22Rv1 (cell line): ENCODE data around the gene ST7L.
"Not testable (repeated sequence)": the region's sequence is repeated elsewhere in the genome, so short reads cannot be mapped to it uniquely, and the experiment has no call there.

Source experiments
- H3K27ac ChIP-seq: fragments of 450-650 bp; 2 replicates; pipeline ENCODE4 v1.5.1; 2017
- ZFX ChIP-seq: fragments of 450-650 bp; IDR thresholded peaks from 2 replicates; pipeline ENCODE4 v1.6.1; 2017; ENCODE audit warnings: antibody characterized with exemption, borderline replicate concordance
- TF ChIP-seq, protein P1 (sequence below): fragments of 450-650 bp; IDR thresholded peaks from 2 replicates; pipeline ENCODE4 v1.5.1; 2017; ENCODE audit warnings: mild to moderate bottlenecking

Gene ST7L

DNA sequence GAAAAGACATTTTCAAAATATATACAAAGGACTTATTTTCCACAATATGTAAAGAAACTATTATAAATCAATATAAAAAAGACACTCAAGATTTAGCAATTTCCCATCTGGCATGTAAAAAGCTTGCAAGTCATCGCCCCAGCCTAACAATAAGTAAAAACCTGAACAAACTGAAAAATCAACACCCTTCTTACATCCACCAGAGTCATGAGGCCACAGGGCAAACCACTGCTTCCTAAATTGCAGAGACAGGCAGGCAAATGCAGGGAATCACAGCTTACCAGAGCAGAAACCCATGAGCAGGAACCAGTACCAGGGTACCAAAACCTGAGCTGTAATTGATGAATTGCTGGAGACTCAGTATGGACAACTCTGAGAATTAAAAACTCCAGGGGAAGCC, 126.9 kb downstream of the ST7L start:
- no peak for TF ChIP-seq ZFX
- TF ChIP-seq, protein P1, sequence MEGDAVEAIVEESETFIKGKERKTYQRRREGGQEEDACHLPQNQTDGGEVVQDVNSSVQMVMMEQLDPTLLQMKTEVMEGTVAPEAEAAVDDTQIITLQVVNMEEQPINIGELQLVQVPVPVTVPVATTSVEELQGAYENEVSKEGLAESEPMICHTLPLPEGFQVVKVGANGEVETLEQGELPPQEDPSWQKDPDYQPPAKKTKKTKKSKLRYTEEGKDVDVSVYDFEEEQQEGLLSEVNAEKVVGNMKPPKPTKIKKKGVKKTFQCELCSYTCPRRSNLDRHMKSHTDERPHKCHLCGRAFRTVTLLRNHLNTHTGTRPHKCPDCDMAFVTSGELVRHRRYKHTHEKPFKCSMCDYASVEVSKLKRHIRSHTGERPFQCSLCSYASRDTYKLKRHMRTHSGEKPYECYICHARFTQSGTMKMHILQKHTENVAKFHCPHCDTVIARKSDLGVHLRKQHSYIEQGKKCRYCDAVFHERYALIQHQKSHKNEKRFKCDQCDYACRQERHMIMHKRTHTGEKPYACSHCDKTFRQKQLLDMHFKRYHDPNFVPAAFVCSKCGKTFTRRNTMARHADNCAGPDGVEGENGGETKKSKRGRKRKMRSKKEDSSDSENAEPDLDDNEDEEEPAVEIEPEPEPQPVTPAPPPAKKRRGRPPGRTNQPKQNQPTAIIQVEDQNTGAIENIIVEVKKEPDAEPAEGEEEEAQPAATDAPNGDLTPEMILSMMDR, result no peak
- no peak overlapping the region for H3K27ac ChIP-seq

DNA sequence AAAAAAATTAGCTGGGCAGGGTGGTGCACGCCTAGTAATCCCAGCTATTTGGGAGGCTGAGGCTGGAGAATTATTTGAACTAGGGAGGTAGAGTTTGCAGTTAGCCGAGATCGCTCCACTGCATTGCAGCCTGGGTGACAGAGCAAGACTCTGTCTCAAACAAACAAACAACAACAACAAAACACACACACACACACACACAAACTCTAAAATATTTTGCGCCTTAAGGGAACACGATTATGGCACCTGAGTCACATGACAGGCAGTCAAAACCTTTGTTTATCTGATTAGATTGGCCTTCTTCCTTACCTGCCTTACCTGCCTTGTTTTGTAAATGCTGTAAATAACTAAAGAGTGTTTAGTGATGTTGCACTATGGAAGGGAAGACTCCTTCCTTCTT, 130.8 kb downstream of the ST7L start:
- TF ChIP-seq, protein P1, result no peak
- H3K27ac ChIP-seq, result no peak overlapping the region

DNA sequence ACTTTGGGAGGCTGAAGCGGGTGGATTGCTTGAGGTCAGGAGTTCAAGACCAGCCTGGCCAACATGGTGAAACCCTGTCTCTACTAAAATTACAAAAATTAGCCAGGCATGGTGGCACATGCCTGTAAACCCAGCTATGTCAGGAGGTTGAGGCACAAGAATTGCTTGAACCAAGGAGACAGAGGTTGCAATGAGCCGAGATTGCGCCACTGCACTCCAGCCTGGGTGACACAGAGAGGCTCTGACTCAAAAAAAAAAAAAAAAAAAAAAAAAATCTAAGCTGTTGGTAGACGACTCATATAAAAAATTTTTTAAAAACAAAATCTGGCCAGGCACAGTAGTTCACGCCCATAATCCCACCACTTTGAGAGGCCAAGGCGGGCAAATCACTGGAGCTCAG, 131.3 kb downstream of the ST7L start:
- H3K27ac ChIP-seq, result not testable (repeated sequence)

DNA sequence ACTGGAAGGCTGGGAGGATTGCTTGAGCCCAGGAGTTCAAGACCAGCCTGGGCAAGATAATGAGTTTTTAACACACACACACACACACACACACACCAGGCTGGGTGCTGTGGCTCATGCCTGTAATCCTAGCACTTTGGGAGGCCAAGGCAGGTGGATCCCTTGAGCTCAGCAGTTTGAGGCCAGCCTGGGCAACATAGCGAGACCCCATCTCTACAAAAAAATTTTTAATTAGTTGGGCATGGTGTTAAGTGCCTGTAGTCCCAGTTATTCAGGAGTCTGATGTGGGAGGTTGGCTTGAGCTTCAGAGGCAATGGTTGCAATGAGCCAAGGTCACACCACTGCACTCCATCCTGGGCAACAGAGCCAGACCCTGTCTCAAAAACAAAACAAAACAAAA, 132.9 kb downstream of the ST7L start:
- not testable (repeated sequence) for H3K27ac ChIP-seq

DNA sequence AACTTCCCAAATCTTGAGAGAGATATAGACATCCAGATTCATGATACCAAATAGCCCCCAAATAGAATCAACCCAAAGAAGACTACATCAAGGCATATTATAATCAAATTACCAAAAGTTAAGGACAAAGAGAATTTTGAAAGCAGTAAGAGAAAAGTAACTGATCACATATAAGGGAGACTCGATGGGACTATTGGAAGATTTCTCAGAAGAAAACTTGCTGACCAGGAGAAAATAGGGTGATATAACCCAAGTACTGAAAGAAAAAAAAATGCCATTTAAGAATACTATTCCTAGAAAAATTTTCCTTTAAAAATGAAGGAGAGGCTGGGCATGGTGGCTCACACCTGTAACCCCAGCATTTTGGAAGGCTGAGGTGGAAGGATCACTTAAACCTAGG, 140.6 kb downstream of the ST7L start:
- no peak for TF ChIP-seq ZFX
- TF ChIP-seq, protein P1, result no peak
- H3K27ac ChIP-seq, result no peak overlapping the region

DNA sequence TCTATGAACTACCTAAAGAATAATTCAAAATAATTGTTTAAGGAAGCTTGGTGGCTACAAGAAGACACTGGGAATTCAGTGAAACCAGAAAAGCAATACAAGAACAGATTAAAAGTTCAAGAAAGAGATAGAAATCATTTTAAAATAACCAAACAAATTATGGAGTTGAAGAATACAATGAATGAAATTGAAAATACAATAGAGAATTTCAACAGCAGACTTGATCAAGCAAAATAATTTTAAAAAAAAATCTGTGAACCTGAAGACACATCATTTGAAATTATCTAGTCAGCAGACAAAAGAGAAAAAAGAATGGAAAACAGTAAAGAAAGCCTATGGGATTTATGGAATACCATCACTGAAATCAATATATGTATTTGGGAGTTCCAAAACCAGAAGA, 141.4 kb downstream of the ST7L start:
- no peak overlapping the region for H3K27ac ChIP-seq
- TF ChIP-seq ZFX, result no peak
- TF ChIP-seq, protein P1, result no peak
